K562 (cell line): ENCODE measurements around the gene ZXDB. TPM values are rescaled to one million over a fixed set of nuclear protein-coding genes. Genes with fewer than 3 reads are reported as not detected.
"Not testable (repeated sequence)": the region's sequence is repeated elsewhere in the genome, so short reads cannot be mapped to it uniquely, and the experiment has no call there.

ENCODE experiments used
- ATAC-seq: fragments of 200-7000 bp; cut with Tn5 transposase; 3 replicates; pipeline ENCODE4 v1.9.1; 2020; ENCODE audit warnings: moderate library complexity
- BruUV-seq: library from RNA; stranded (reverse); fragments of 400-500 nt; replicated peaks from 2 replicates; lab custom pipeline; 2021; lab: Mats Ljungman, UMichigan
- CTCF ChIA-PET: fragments of 300-600 bp; formaldehyde crosslinking; extraction: SDS; loops from one replicate; lab custom pipeline; 2021; ENCODE audit warnings: low intra/inter-chr PET ratio; lab: Yijun Ruan, JAX
- POLR2A ChIA-PET: fragments of 300-600, 350-650 bp; sonication (Branson Sonifier 250); formaldehyde crosslinking; extraction: SDS; loops from one replicate; lab custom pipeline; 2021; ENCODE audit warnings: antibody characterized with exemption, inconsistent platforms; lab: Yijun Ruan, JAX
- DNase-seq, 4 experiments: peaks; one replicate each; pipeline versions ENCODE4 v3.0.0 to v3.0.0-alpha.2; 2011 to 2018; ENCODE audit warnings: low spot score in 3 of 4, mixed read lengths in 3 of 4; ENCODE audit errors: extremely low read depth in 1 of 4
- FAIRE-seq: peaks from 2 replicates; lab custom pipeline; 2011; peaks lifted over from hg19 to GRCh38; lab: Jason Lieb, UNC
- H2AFZ ChIP-seq: 2 replicates; pipeline ENCODE4 v1.6.0; 2011; ENCODE audit warnings: low read depth, low read length, control low read depth, inconsistent platforms
- H3K27ac ChIP-seq: fragments of 200-600 bp; 3 replicates; pipeline ENCODE4 v1.8.0; 2011; ENCODE audit warnings: low read depth, mild to moderate bottlenecking, control low read depth, inconsistent platforms, low read length, moderate library complexity, mixed read lengths; ENCODE audit errors: extremely low read depth
- H3K27me3 ChIP-seq, 2 experiments: fragments of 300-600 bp in 1 of 2; 2 replicates in 1 of 2; 3 replicates in 1 of 2; pipeline versions ENCODE4 v1.6.0 to v1.8.0; 2011; ENCODE audit warnings: inconsistent platforms in 2 of 2, low read length in 2 of 2, mild to moderate bottlenecking in 1 of 2, mixed read lengths in 1 of 2, moderate library complexity in 1 of 2; ENCODE audit not compliant: control insufficient read depth in 2 of 2, insufficient read depth in 2 of 2
- H3K36me3 ChIP-seq: fragments of 300-600 bp; 3 replicates; pipeline ENCODE4 v1.8.0; 2011; ENCODE audit warnings: mild to moderate bottlenecking, low read length, inconsistent platforms; ENCODE audit not compliant: control insufficient read depth, insufficient read depth
- H3K4me1 ChIP-seq, 2 experiments: fragments of 200-600 bp in 1 of 2; replicated peaks in 1 of 2; 2 replicates in 1 of 2; 3 replicates in 1 of 2; pipeline versions ENCODE4 v1.5.1 to v1.8.0; 2011; ENCODE audit warnings: inconsistent platforms in 2 of 2, low read length in 2 of 2, mild to moderate bottlenecking in 1 of 2, mixed read lengths in 1 of 2, moderate library complexity in 1 of 2; ENCODE audit not compliant: control insufficient read depth in 2 of 2, insufficient read depth in 2 of 2
- H3K4me2 ChIP-seq: 2 replicates; pipeline ENCODE4 v1.6.1; 2011; ENCODE audit warnings: low read length, control low read depth, inconsistent platforms, mixed read lengths; ENCODE audit not compliant: insufficient read depth
- H3K4me3 ChIP-seq: fragments of 200-600 bp; sonication (generic), shearing (Covaris generic); 2 replicates; pipeline ENCODE4 v1.5.1; 2016; ENCODE audit warnings: control low read depth, inconsistent platforms
- H3K79me2 ChIP-seq: fragments of 200-600 bp; 3 replicates; pipeline ENCODE4 v1.8.0; 2011; ENCODE audit warnings: low read length, inconsistent platforms; ENCODE audit not compliant: control insufficient read depth, insufficient read depth
- H3K9ac ChIP-seq, 2 experiments: 2 replicates each; pipeline versions ENCODE4 v1.6.0 to v1.6.1; 2011; ENCODE audit warnings: low read depth in 2 of 2, low read length in 2 of 2, control low read depth in 1 of 2, inconsistent platforms in 1 of 2, mild to moderate bottlenecking in 1 of 2, mixed read lengths in 1 of 2; ENCODE audit not compliant: insufficient read depth in 1 of 2
- H3K9me1 ChIP-seq: one replicate; pipeline ENCODE4 v1.6.0; 2011; ENCODE audit warnings: inconsistent platforms, mild to moderate bottlenecking, low read length, moderate library complexity; ENCODE audit not compliant: control insufficient read depth, insufficient read depth
- H3K9me3 ChIP-seq: replicated peaks from 2 replicates; pipeline ENCODE4 v1.5.1; 2011; ENCODE audit warnings: low read depth, low read length, inconsistent platforms; ENCODE audit not compliant: control insufficient read depth, insufficient read depth
- H4K20me1 ChIP-seq: replicated peaks from 2 replicates; pipeline ENCODE4 v1.6.1; 2011; ENCODE audit warnings: low read length, inconsistent platforms, mixed read lengths; ENCODE audit not compliant: control insufficient read depth, insufficient read depth
- CTCF ChIP-seq, 3 experiments: IDR thresholded peaks in 2 of 3; conservative IDR thresholded peaks in 1 of 3; 2 replicates each; pipeline ENCODE4 v1.5.1; 2011 to 2012; ENCODE audit warnings: low read length in 3 of 3, mild to moderate bottlenecking in 3 of 3, control low read depth in 2 of 3, improper control_type of control experiment in 1 of 3, inconsistent platforms in 1 of 3, low read depth in 1 of 3, mixed read lengths in 1 of 3, moderate library complexity in 1 of 3; ENCODE audit not compliant: insufficient read depth in 2 of 3
- RAD21 ChIP-seq, 2 experiments: fragments of 250-450 bp in 1 of 2; fragments of 450-650 bp in 1 of 2; sonication (Bioruptor Pico) in 1 of 2; formaldehyde crosslinking in 1 of 2; IDR thresholded peaks in 1 of 2; conservative IDR thresholded peaks in 1 of 2; 2 replicates each; pipeline versions ENCODE4 v1.4.0 to v1.8.0; 2020 to 2022; ENCODE audit warnings: mild to moderate bottlenecking in 2 of 2, moderate library complexity in 1 of 2
- REST ChIP-seq, 2 experiments: fragments of 450-650 bp; formaldehyde crosslinking in 1 of 2; IDR thresholded peaks; 2 replicates each; pipeline versions ENCODE4 v1.4.0 to v1.6.1; 2014 to 2020; ENCODE audit warnings: mild to moderate bottlenecking in 2 of 2, borderline replicate concordance in 1 of 2, low read depth in 1 of 2
- WGBS: fragments of 100-300 bp; shearing (Covaris generic); methylation state at CpG from one replicate; pipeline ENCODE4 v1.1.6; 2016; ENCODE audit warnings: low coverage, mixed read lengths; ENCODE audit not compliant: insufficient coverage; ENCODE audit errors: missing lambda C conversion rate; 5-methylcytosine and 5-hydroxymethylcytosine counted together
- in situ Hi-C: fragments of 300-500 bp; cut with MboI; formaldehyde crosslinking; loops from 4 replicates; pipeline ENCODE4 v1.15.0; 2018; ENCODE audit warnings: inconsistent platforms, mixed read lengths
- intact Hi-C: fragments of 100-400 bp; cut with micrococcal nuclease; formaldehyde crosslinking; loops from 2 replicates; pipeline ENCODE4 v1.14.2; 2022
- polyA plus RNA-seq, 8 experiments: library from polyadenylated mRNA; depleted of rRNA in 4 of 8; stranded (reverse) in 5 of 8; unstranded in 3 of 8; fragments of >200 nt; fragmentation: Nextera tagmentation in 2 of 8; fragmentation: Illumina TruSeq in 1 of 8; extraction: Ambion mirVana in 2 of 8; extraction: Trizol in 1 of 8; gene quantifications; 2 replicates each; pipeline versions ENCODE4 v1.2.1 to v1.2.3, GENCODE V29; 2011 to 2014; ENCODE audit warnings: inconsistent platforms in 1 of 8, missing spikeins in 1 of 8
- total RNA-seq, 7 experiments: library from RNA; depleted of rRNA in 6 of 7; stranded (reverse); fragments of >200 nt in 6 of 7; fragmentation: Illumina TruSeq in 2 of 7; extraction: Trizol in 2 of 7; gene quantifications; 2 replicates each; pipeline versions ENCODE4 v1.2.1 to v1.2.3, GENCODE V29; 2011 to 2021; ENCODE audit warnings: low replicate concordance in 1 of 7

Gene ZXDB
- total and polyA plus RNA-seq, 9 of the 15 experiments (the other 6 are each of a cell fraction or from before 2014, with no cell fraction given): 0.43 to 2.6 (median 2.0) TPM

- POLR2A ChIA-PET: interaction anchor here (0.6 kb wide), 2 partner anchors 11 to 21 kb away, joined by 3 read pairs; no protein-coding TSS in a partner anchor
- TF ChIP-seq RAD21 (CRISPR knock-in tag; conservative IDR thresholded peaks at IDR 0.05 in 1 of 2, IDR thresholded peaks at IDR 0.05 in 1 of 2): peak in 1 of 2 experiments; percentile 27; a peak in 2 of 4 replicates
- peak in 2 of 3 experiments; percentile 25 to 40; a peak in 4 of 6 replicates for TF ChIP-seq CTCF (IDR thresholded peaks at IDR 0.05 in 2 of 3, conservative IDR thresholded peaks at IDR 0.05 in 1 of 3; ENCODE audit: insufficient read depth in 2 of 3, low read depth in 1 of 3, low read length in 3 of 3)
- peak; percentile 22; the same call in 1 of the 2 replicates for TF ChIP-seq REST (IDR thresholded peaks at IDR 0.05; ENCODE audit: borderline replicate concordance)
- H3K4me2 ChIP-seq; H3K79me2 ChIP-seq; H3K4me3 ChIP-seq; H4K20me1 ChIP-seq; H3K27me3 ChIP-seq; H3K4me1 ChIP-seq; H3K36me3 ChIP-seq; CTCF ChIA-PET; H3K9me1 ChIP-seq; H3K9ac ChIP-seq; H3K27ac ChIP-seq; H3K9me3 ChIP-seq; BruUV-seq; H2AFZ ChIP-seq; in situ Hi-C loops; ATAC-seq; TF ChIP-seq REST (CRISPR knock-in tag; IDR thresholded peaks at IDR 0.05; ENCODE audit: low read depth): not testable (repeated sequence)
- WGBS: 3% methylated on average over 8 of the region's 9 CpGs
- intact Hi-C loops: loop anchor here (5.0 kb wide), 2 partner anchors 239 to 334 kb away; no protein-coding TSS in a partner anchor
- FAIRE-seq: peak; percentile 11
- peak in 1 of 4 experiments; percentile 3 for DNase-seq
These were observed 8.9 kb upstream of the ZXDB start for GRCh38 chrX:57582948-57583347.
